H1 (cell line): ENCODE results near the gene KRTAP11-1. TPM values are rescaled to one million over a fixed set of nuclear protein-coding genes. Genes with fewer than 3 reads are reported as not detected.

Experiments used
- CTCF ChIA-PET: fragments of 300-600 bp; sonication (Branson Sonifier 250); formaldehyde crosslinking; loops from one replicate; lab custom pipeline; 2021; ENCODE audit not compliant: partially characterized antibody; lab: Charles Lee
- POLR2A ChIA-PET: fragments of 300-600 bp; sonication (Branson Sonifier 250); formaldehyde crosslinking; loops from one replicate; lab custom pipeline; 2021; ENCODE audit warnings: inconsistent platforms; ENCODE audit not compliant: partially characterized antibody; lab: Charles Lee
- DNase-seq, 2 experiments: peaks; one replicate each; pipeline versions ENCODE4 v3.0.0 to v3.0.0-alpha.2; 2010 to 2022; ENCODE audit warnings: low spot score in 2 of 2, low read depth in 1 of 2, mixed read lengths in 1 of 2
- FAIRE-seq: peaks from 2 replicates; lab custom pipeline; 2011; peaks lifted over from hg19 to GRCh38; lab: Jason Lieb, UNC
- H2AFZ ChIP-seq: 2 replicates; pipeline ENCODE4 v1.8.1; 2012; ENCODE audit warnings: low read length, inconsistent platforms
- H2AK5ac ChIP-seq: 2 replicates; pipeline ENCODE4 v1.6.1; 2013; ENCODE audit warnings: low read depth, low read length
- H2BK120ac ChIP-seq: replicated peaks from 2 replicates; pipeline ENCODE3; 2013; ENCODE audit warnings: low read depth, low read length, inconsistent platforms
- H2BK12ac ChIP-seq: 2 replicates; pipeline ENCODE4 v1.6.1; 2013; ENCODE audit warnings: low read depth, low read length
- H2BK15ac ChIP-seq: 2 replicates; pipeline ENCODE4 v1.6.1; 2013; ENCODE audit warnings: low read length
- H2BK20ac ChIP-seq: 2 replicates; pipeline ENCODE4 v1.6.1; 2013; ENCODE audit warnings: low read length
- H2BK5ac ChIP-seq: 2 replicates; pipeline ENCODE4 v1.6.1; 2013; ENCODE audit warnings: low read depth, low read length
- H3K14ac ChIP-seq: 2 replicates; pipeline ENCODE4 v1.6.1; 2013; ENCODE audit warnings: inconsistent platforms; ENCODE audit not compliant: insufficient read length
- H3K18ac ChIP-seq: 2 replicates; pipeline ENCODE4 v1.6.1; 2013; ENCODE audit warnings: low read length; ENCODE audit errors: extremely low read depth
- H3K23ac ChIP-seq: 2 replicates; pipeline ENCODE4 v1.6.1; 2013; ENCODE audit warnings: inconsistent platforms; ENCODE audit not compliant: insufficient read length
- H3K23me2 ChIP-seq: 2 replicates; pipeline ENCODE4 v1.6.1; 2013; ENCODE audit warnings: low read depth, low read length
- H3K27ac ChIP-seq: 2 replicates; pipeline ENCODE4 v1.6.1; 2011; ENCODE audit warnings: low read depth, low read length, inconsistent platforms
- H3K27me3 ChIP-seq, 4 experiments: replicated peaks in 1 of 4; 1 replicate in 1 of 4; 2 replicates in 3 of 4; pipeline versions ENCODE4 v1.6.1 to v1.8.1; 2011 to 2013; ENCODE audit warnings: low read length in 3 of 4, mild to moderate bottlenecking in 3 of 4, inconsistent platforms in 2 of 4, mixed read lengths in 2 of 4, moderate library complexity in 1 of 4; ENCODE audit not compliant: control insufficient read depth in 3 of 4, insufficient read depth in 3 of 4; ENCODE audit errors: extremely low read depth in 1 of 4
- H3K36me3 ChIP-seq, 4 experiments: 2 replicates each; pipeline versions ENCODE4 v1.6.1 to v1.8.1; 2011 to 2013; ENCODE audit warnings: mild to moderate bottlenecking in 4 of 4, low read length in 3 of 4, moderate library complexity in 2 of 4, control low read depth in 1 of 4, inconsistent platforms in 1 of 4; ENCODE audit not compliant: insufficient read depth in 4 of 4, control insufficient read depth in 2 of 4
- H3K4ac ChIP-seq: replicated peaks from 2 replicates; pipeline ENCODE3; 2013; ENCODE audit warnings: low read length, low read depth, mixed read lengths, inconsistent platforms; ENCODE audit not compliant: insufficient read length
- H3K4me1 ChIP-seq, 4 experiments: replicated peaks in 1 of 4; 1 replicate in 1 of 4; 2 replicates in 3 of 4; pipeline versions ENCODE4 v1.6.1 to v1.8.1; 2011 to 2013; ENCODE audit warnings: low read length in 3 of 4, inconsistent platforms in 2 of 4, mixed read lengths in 1 of 4; ENCODE audit not compliant: insufficient read depth in 4 of 4, control insufficient read depth in 3 of 4
- H3K4me2 ChIP-seq, 2 experiments: 2 replicates each; pipeline versions ENCODE4 v1.6.1 to v1.8.1; 2011 to 2013; ENCODE audit warnings: low read depth in 2 of 2, low read length in 2 of 2, control low read depth in 1 of 2, inconsistent platforms in 1 of 2, mild to moderate bottlenecking in 1 of 2; ENCODE audit not compliant: insufficient read depth in 1 of 2
- H3K4me3 ChIP-seq, 4 experiments: fragments of 200-600, 300-600 bp in 1 of 4; sonication (generic), shearing (Covaris generic), sonication (Bioruptor Twin) in 1 of 4; 2 replicates each; pipeline versions ENCODE4 v1.5.1 to v1.8.1; 2011 to 2016; ENCODE audit warnings: low read length in 4 of 4, low read depth in 3 of 4, control low read depth in 2 of 4, inconsistent platforms in 2 of 4, mild to moderate bottlenecking in 2 of 4, mixed read lengths in 1 of 4, moderate library complexity in 1 of 4; ENCODE audit not compliant: insufficient read depth in 2 of 4; ENCODE audit errors: extremely low read depth in 1 of 4
- H3K56ac ChIP-seq: replicated peaks from 2 replicates; pipeline ENCODE3; 2013; ENCODE audit warnings: low read depth, mild to moderate bottlenecking, mixed read lengths, low read length, inconsistent platforms; ENCODE audit not compliant: insufficient read length
- H3K79me1 ChIP-seq: 2 replicates; pipeline ENCODE4 v1.6.1; 2013; ENCODE audit warnings: low read depth, low read length, control low read depth
- H3K79me2 ChIP-seq, 2 experiments: 2 replicates each; pipeline versions ENCODE4 v1.6.1 to v1.8.1; 2012 to 2013; ENCODE audit warnings: low read length in 2 of 2, mild to moderate bottlenecking in 2 of 2, inconsistent platforms in 1 of 2; ENCODE audit not compliant: insufficient read depth in 2 of 2, control insufficient read depth in 1 of 2
- H3K9ac ChIP-seq, 4 experiments: replicated peaks in 1 of 4; 1 replicate in 1 of 4; 2 replicates in 3 of 4; pipeline versions ENCODE4 v1.6.1 to v1.8.1; 2011 to 2013; ENCODE audit warnings: low read depth in 3 of 4, low read length in 3 of 4, control low read depth in 2 of 4, mild to moderate bottlenecking in 2 of 4, moderate library complexity in 2 of 4, inconsistent platforms in 1 of 4; ENCODE audit errors: extremely low read depth in 1 of 4
- H3K9me3 ChIP-seq, 2 experiments: 2 replicates each; pipeline versions ENCODE4 v1.6.1 to v1.8.1; 2012 to 2013; ENCODE audit warnings: mild to moderate bottlenecking in 2 of 2, moderate library complexity in 2 of 2, control low read depth in 1 of 2, inconsistent platforms in 1 of 2, low read depth in 1 of 2, low read length in 1 of 2, mixed read lengths in 1 of 2; ENCODE audit not compliant: insufficient read depth in 2 of 2
- H4K20me1 ChIP-seq, 2 experiments: replicated peaks in 1 of 2; 2 replicates each; pipeline versions ENCODE3 to v1.8.1; 2011 to 2013; ENCODE audit warnings: inconsistent platforms in 2 of 2, low read length in 2 of 2, mild to moderate bottlenecking in 1 of 2; ENCODE audit not compliant: insufficient read depth in 2 of 2, control insufficient read depth in 1 of 2
- H4K5ac ChIP-seq: 2 replicates; pipeline ENCODE4 v1.6.1; 2013; ENCODE audit warnings: low read length, low read depth, mixed read lengths, inconsistent platforms; ENCODE audit not compliant: insufficient read length
- H4K8ac ChIP-seq: 2 replicates; pipeline ENCODE4 v1.8.0; 2013; ENCODE audit warnings: mild to moderate bottlenecking, moderate library complexity, low read length, inconsistent platforms; ENCODE audit not compliant: insufficient read depth; ENCODE audit errors: extremely low read depth
- H4K91ac ChIP-seq: replicated peaks from 2 replicates; pipeline ENCODE3; 2013; ENCODE audit warnings: low read length, mixed read lengths, inconsistent platforms; ENCODE audit not compliant: insufficient read length
- ATF2 ChIP-seq: IDR thresholded peaks from 2 replicates; pipeline ENCODE4 v1.6.1; 2012; ENCODE audit warnings: low read length, inconsistent platforms
- BACH1 ChIP-seq: IDR thresholded peaks from 2 replicates; pipeline ENCODE4 v1.6.1; 2012; ENCODE audit warnings: low read length, improper control_type of control experiment
- CEBPB ChIP-seq: IDR thresholded peaks from 2 replicates; pipeline ENCODE4 v1.6.1; 2012; ENCODE audit warnings: low read depth, low read length
- CREB1 ChIP-seq: IDR thresholded peaks from 2 replicates; pipeline ENCODE4 v1.6.1; 2012; ENCODE audit warnings: inconsistent platforms
- CTCF ChIP-seq, 3 experiments: IDR thresholded peaks; 1 replicate in 2 of 3; 2 replicates in 1 of 3; pipeline versions ENCODE4 v1.5.1 to v1.6.1; 2011; ENCODE audit warnings: low read length in 3 of 3, mild to moderate bottlenecking in 3 of 3, inconsistent platforms in 2 of 3, low read depth in 1 of 3, moderate library complexity in 1 of 3; ENCODE audit not compliant: insufficient read depth in 1 of 3; ENCODE audit errors: control extremely low read depth in 1 of 3
- JUND ChIP-seq: IDR thresholded peaks from 2 replicates; pipeline ENCODE4 v1.6.1; 2011; ENCODE audit warnings: mild to moderate bottlenecking, improper control_type of control experiment, low read length
- KDM5A ChIP-seq: fragments of 200-600 bp; IDR thresholded peaks from 2 replicates; pipeline ENCODE4 v1.7.1; 2012; ENCODE audit warnings: mild to moderate bottlenecking, low read length, inconsistent platforms, mixed read lengths
- RXRA ChIP-seq: IDR thresholded peaks from 2 replicates; pipeline ENCODE4 v1.6.1; 2011; ENCODE audit warnings: low read depth, mild to moderate bottlenecking, low read length, moderate library complexity; ENCODE audit not compliant: insufficient read depth
- TEAD4 ChIP-seq: IDR thresholded peaks from 2 replicates; pipeline ENCODE4 v1.6.1; 2012; ENCODE audit warnings: low read depth, low read length, inconsistent platforms, mixed read lengths
- YY1 ChIP-seq: IDR thresholded peaks from 2 replicates; pipeline ENCODE4 v1.6.1; 2011; ENCODE audit warnings: low read depth, mild to moderate bottlenecking, low read length
- WGBS, 2 experiments: shearing (Covaris generic) in 1 of 2; methylation state at CpG; one replicate each; pipeline versions ENCODE4 v1.1.6 to v1.1.7; 2013 to 2015; ENCODE audit warnings: low lambda C conversion rate in 2 of 2, mixed read lengths in 2 of 2, inconsistent platforms in 1 of 2, low coverage in 1 of 2, missing lambda C conversion rate in 1 of 2; ENCODE audit not compliant: insufficient replicate concordance in 2 of 2, insufficient coverage in 1 of 2, insufficient read length in 1 of 2; ENCODE audit errors: extremely low coverage in 1 of 2, missing lambda C conversion rate in 1 of 2; 5-methylcytosine and 5-hydroxymethylcytosine counted together
- polyA plus RNA-seq, 7 experiments: library from polyadenylated mRNA; depleted of rRNA in 3 of 7; stranded (reverse) in 5 of 7; unstranded in 2 of 7; fragments of >200 nt in 5 of 7; fragments of 200-250 nt in 2 of 7; gene quantifications; 1 replicate in 5 of 7; 2 replicates in 1 of 7; 4 replicates in 1 of 7; pipeline versions ENCODE4 v1.2.1 to v1.2.3, GENCODE V29; 2011 to 2013; ENCODE audit warnings: missing spikeins in 2 of 7, mixed read lengths in 2 of 7
- total RNA-seq: library from RNA; stranded (reverse); fragmentation: NEBNext Ultra II Directional; extraction: Animal tissue kit (Norgen Biotek cat#: 25700); gene quantifications from 2 replicates; pipeline ENCODE4 v1.2.1, GENCODE V29; 2021

Gene KRTAP11-1
- total and polyA plus RNA-seq, 2 of the 8 experiments (the other 6 are each of a cell fraction or from before 2014, with no cell fraction given), result not detected

GRCh38 chr21:30839304-30839703 lies 42.1 kb downstream of the KRTAP11-1 start:
- H3K27ac ChIP-seq, result no peak overlapping the region
- H3K14ac ChIP-seq, result no peak overlapping the region
- H3K56ac ChIP-seq, result no peak overlapping the region
- H3K9ac ChIP-seq, result no peak overlapping the region
- H3K79me1 ChIP-seq, result no peaks in the 10 kb centered on the region
- H2BK12ac ChIP-seq, result no peak overlapping the region
- H4K20me1 ChIP-seq, result no peaks in the 10 kb centered on the region
- H2BK20ac ChIP-seq, result no peak overlapping the region
- no peak overlapping the region for H3K4ac ChIP-seq
- H3K27me3 ChIP-seq, result no peaks in the 10 kb centered on the region
- H4K8ac ChIP-seq, result no peak overlapping the region
- no peaks in the 10 kb centered on the region for H3K36me3 ChIP-seq
- no peaks in the 10 kb centered on the region for H3K4me1 ChIP-seq
- H3K4me3 ChIP-seq, result no peak overlapping the region
- no peaks in the 10 kb centered on the region for H3K9me3 ChIP-seq
- no peak overlapping the region for H4K5ac ChIP-seq
- no peaks in the 10 kb centered on the region for H3K23me2 ChIP-seq
- no peak overlapping the region for H2BK120ac ChIP-seq
- 41% methylated on average over 5 of the region's 5 CpGs; no CpG with 5 or more reads in 1 of the 2 experiments for WGBS, 2 experiments
- H3K4me2 ChIP-seq, result no peak overlapping the region
- H2BK5ac ChIP-seq, result no peak overlapping the region
- DNase-seq (peak; percentile 29 to 63), FAIRE-seq (peak; percentile 83)
- no peak overlapping the region for H2AFZ ChIP-seq
- POLR2A ChIA-PET, result no interaction called here
- no peak overlapping the region for H4K91ac ChIP-seq
- H2BK15ac ChIP-seq, result no peak overlapping the region
- H2AK5ac ChIP-seq, result no peak overlapping the region
- no peaks in the 10 kb centered on the region for H3K79me2 ChIP-seq
- H3K23ac ChIP-seq, result no peak overlapping the region
- CTCF ChIA-PET, result interaction anchor here (0.6 to 4.5 kb wide), 33 partner anchors 8 to 559 kb away, joined by 3 to 26 read pairs (median 4); partner anchors contain the start of gene KRTAP7-1
- H3K18ac ChIP-seq, result no peak overlapping the region
- no peak for TF ChIP-seq ATF2
- TF ChIP-seq RXRA, result no peak
- TF ChIP-seq KDM5A, result no peak
- 0 out of 2 replicates have a peak, but pooled peaks have one; percentile 10 for TF ChIP-seq YY1
- no peak for TF ChIP-seq CEBPB
- peak; percentile 73 to 79 (median 77) for TF ChIP-seq CTCF (IDR thresholded peaks at IDR 0.05; ENCODE audit: control extremely low read depth in 1 of 3, insufficient read depth in 1 of 3, low read depth in 1 of 3, low read length in 3 of 3)
- TF ChIP-seq JUND, result peak; percentile 83
- TF ChIP-seq BACH1, result no peak
- no peak for TF ChIP-seq TEAD4
- TF ChIP-seq CREB1, result 0 out of 2 replicates have a peak, but pooled peaks have one; percentile 30
